NCI-H187 treated with DMSO at 0.1 percent for 48 hours (cell line): ENCODE measurements around the gene PAXX.
"Not testable (repeated sequence)": the region's sequence is repeated elsewhere in the genome, so short reads cannot be mapped to it uniquely, and the experiment has no call there.

Experiments
- DNase-seq: peaks from one replicate; lab custom pipeline; 2025; lab: John Stamatoyannopoulos, UW

Gene PAXX

GRCh38 chr9:137032858-137033257 is 40.6 kb downstream of the PAXX start:
- DNase-seq: no peak

GRCh38 chr9:137033481-137033880 is 41.3 kb downstream of the PAXX start:
- DNase-seq: not testable (repeated sequence)

GRCh38 chr9:137034039-137034708 is 42.0 kb downstream of the PAXX start:
- DNase-seq: no peak

- DNase-seq: no peak
These were observed 42.7 kb downstream of the PAXX start for GRCh38 chr9:137034709-137035506.

- DNase-seq: no peak
These were observed 43.2 kb downstream of the PAXX start for GRCh38 chr9:137035507-137035834.

- DNase-seq: no peak
These were observed 43.7 kb downstream of the PAXX start for GRCh38 chr9:137035937-137036336.

GRCh38 chr9:137037035-137037434 is 44.8 kb downstream of the PAXX start:
- DNase-seq: no peak

GRCh38 chr9:137037483-137037882 is 45.3 kb downstream of the PAXX start:
- no peak for DNase-seq

- DNase-seq: no peak
These were observed 46.7 kb downstream of the PAXX start for GRCh38 chr9:137038916-137039315.

GRCh38 chr9:137039611-137040366 is 47.6 kb downstream of the PAXX start:
- no peak for DNase-seq

GRCh38 chr9:137040568-137040967 is 48.3 kb downstream of the PAXX start:
- DNase-seq: no peak

- no peak for DNase-seq
These were observed 48.9 kb downstream of the PAXX start for GRCh38 chr9:137041124-137041523.

GRCh38 chr9:137042751-137043727 is 50.8 kb downstream of the PAXX start:
- DNase-seq: no peak
